ENCODE data around the gene NAALADL2.
"Not testable (repeated sequence)": the region's sequence is repeated elsewhere in the genome, so short reads cannot be mapped to it uniquely, and the experiment has no call there.

NAALADL2 gene

GRCh38 chr3:175127075-175127662, 268.0 kb downstream of the NAALADL2 start:
- H3K4me3 ChIP-seq (ENCODE audit: low read depth, low read length) = no peak overlapping the region

GRCh38 chr3:175129126-175129525, 270.0 kb downstream of the NAALADL2 start:
- no peak overlapping the region for H3K4me3 ChIP-seq (ENCODE audit: low read depth, low read length)

- no peak overlapping the region for H3K4me3 ChIP-seq (ENCODE audit: low read depth, low read length)
Measured at GRCh38 chr3:175129571-175129970, 270.4 kb downstream of the NAALADL2 start.

GRCh38 chr3:175131866-175132265, 272.7 kb downstream of the NAALADL2 start:
- H3K4me3 ChIP-seq (ENCODE audit: low read depth, low read length) = not testable (repeated sequence)

GRCh38 chr3:175132706-175133105, 273.6 kb downstream of the NAALADL2 start:
- not testable (repeated sequence) for H3K4me3 ChIP-seq (ENCODE audit: low read depth, low read length)

GRCh38 chr3:175144368-175144767, 285.2 kb downstream of the NAALADL2 start:
- H3K4me3 ChIP-seq (ENCODE audit: low read depth, low read length) = no peak overlapping the region

- no peak overlapping the region for H3K4me3 ChIP-seq (ENCODE audit: low read depth, low read length)
Measured at GRCh38 chr3:175146258-175146657, 287.1 kb downstream of the NAALADL2 start.

GRCh38 chr3:175149675-175150074, 290.5 kb downstream of the NAALADL2 start:
- H3K4me3 ChIP-seq (ENCODE audit: low read depth, low read length) = no peak overlapping the region

- no peak overlapping the region for H3K4me3 ChIP-seq (ENCODE audit: low read depth, low read length)
Measured at GRCh38 chr3:175150812-175151401, 291.8 kb downstream of the NAALADL2 start.

GRCh38 chr3:175153595-175153994, 294.5 kb downstream of the NAALADL2 start:
- no peak overlapping the region for H3K4me3 ChIP-seq (ENCODE audit: low read depth, low read length)

- no peak overlapping the region for H3K4me3 ChIP-seq (ENCODE audit: low read depth, low read length)
Measured at GRCh38 chr3:175155172-175155571, 296.0 kb downstream of the NAALADL2 start.

- no peak overlapping the region for H3K4me3 ChIP-seq (ENCODE audit: low read depth, low read length)
Measured at GRCh38 chr3:175159202-175159601, 300.1 kb downstream of the NAALADL2 start.

- no peak overlapping the region for H3K4me3 ChIP-seq (ENCODE audit: low read depth, low read length)
Measured at GRCh38 chr3:175161291-175161690, 302.2 kb downstream of the NAALADL2 start.

GRCh38 chr3:175163686-175164085, 304.6 kb downstream of the NAALADL2 start:
- H3K4me3 ChIP-seq (ENCODE audit: low read depth, low read length) = no peak overlapping the region

GRCh38 chr3:175173117-175173516, 314.0 kb downstream of the NAALADL2 start:
- not testable (repeated sequence) for H3K4me3 ChIP-seq (ENCODE audit: low read depth, low read length)

GRCh38 chr3:175176556-175176955, 317.4 kb downstream of the NAALADL2 start:
- H3K4me3 ChIP-seq (ENCODE audit: low read depth, low read length) = no peak overlapping the region

- H3K4me3 ChIP-seq (ENCODE audit: low read depth, low read length) = no peak overlapping the region
Measured at GRCh38 chr3:175179055-175179454, 319.9 kb downstream of the NAALADL2 start.

GRCh38 chr3:175184392-175184791, 325.3 kb downstream of the NAALADL2 start:
- H3K4me3 ChIP-seq (ENCODE audit: low read depth, low read length) = no peak overlapping the region

- H3K4me3 ChIP-seq (ENCODE audit: low read depth, low read length) = no peak overlapping the region
Measured at GRCh38 chr3:175185903-175186302, 326.8 kb downstream of the NAALADL2 start.

- no peak overlapping the region for H3K4me3 ChIP-seq (ENCODE audit: low read depth, low read length)
Measured at GRCh38 chr3:175186511-175186910, 327.4 kb downstream of the NAALADL2 start.

- H3K4me3 ChIP-seq (ENCODE audit: low read depth, low read length) = no peak overlapping the region
Measured at GRCh38 chr3:175187586-175187985, 328.5 kb downstream of the NAALADL2 start.

- H3K4me3 ChIP-seq (ENCODE audit: low read depth, low read length) = no peak overlapping the region
Measured at GRCh38 chr3:175192536-175192935, 333.4 kb downstream of the NAALADL2 start.

Data from iPS-11a (cell line).